HUES64 (cell line): ENCODE data around the gene HAT1.

Experiments
- H3K27ac ChIP-seq: 2 replicates; pipeline ENCODE4 v1.7.0; 2013; ENCODE audit warnings: low read depth, low read length, inconsistent platforms
- H3K27me3 ChIP-seq: 2 replicates; pipeline ENCODE4 v1.6.1; 2013; ENCODE audit warnings: mild to moderate bottlenecking, low read length; ENCODE audit not compliant: insufficient read depth
- H3K36me3 ChIP-seq: 2 replicates; pipeline ENCODE4 v1.6.1; 2013; ENCODE audit warnings: mild to moderate bottlenecking, low read length; ENCODE audit not compliant: insufficient read depth
- H3K4me1 ChIP-seq: 2 replicates; pipeline ENCODE4 v1.6.1; 2013; ENCODE audit warnings: mild to moderate bottlenecking, low read length, moderate library complexity; ENCODE audit not compliant: insufficient read depth
- H3K4me3 ChIP-seq: 2 replicates; pipeline ENCODE4 v1.5.1; 2013; ENCODE audit warnings: mild to moderate bottlenecking, low read length, moderate library complexity
- H3K9ac ChIP-seq: 2 replicates; pipeline ENCODE4 v1.6.1; 2013; ENCODE audit warnings: mild to moderate bottlenecking, low read depth, low read length
- H3K9me3 ChIP-seq: 2 replicates; pipeline ENCODE4 v1.6.1; 2013; ENCODE audit warnings: low read depth, low read length; ENCODE audit not compliant: insufficient read depth
- WGBS: fragments of 150-250, 120-280 bp; methylation state at CpG from one replicate; pipeline ENCODE4 v1.1.7; 2013; ENCODE audit warnings: missing lambda C conversion rate; 5-methylcytosine and 5-hydroxymethylcytosine counted together

The HAT1 gene

DNA sequence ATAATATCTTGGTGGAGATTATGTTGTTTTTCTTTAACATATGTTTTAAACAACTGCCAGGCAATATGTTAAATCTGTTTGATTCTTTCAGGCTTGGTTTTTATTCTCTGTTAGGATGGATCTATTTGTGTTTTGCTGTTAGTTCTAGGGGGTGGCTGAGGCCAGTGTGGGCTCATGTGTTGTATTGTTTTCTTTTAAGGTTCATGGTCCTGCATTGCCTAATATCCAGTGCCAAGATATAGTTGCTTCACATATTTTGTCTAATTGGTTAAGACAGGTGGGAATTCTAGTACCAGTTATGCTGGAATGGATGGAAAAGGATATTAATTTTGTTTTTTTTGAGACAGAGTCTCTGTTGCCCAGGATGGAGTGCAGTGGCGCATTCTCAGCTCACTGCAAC lies 85.1 kb downstream of the HAT1 start:
- H3K9me3 ChIP-seq: no peaks in the 10 kb centered on the region
- H3K9ac ChIP-seq: no peak overlapping the region
- H3K36me3 ChIP-seq: no peaks in the 10 kb centered on the region
- no peak overlapping the region for H3K27ac ChIP-seq
- H3K4me3 ChIP-seq: no peak overlapping the region
- no peaks in the 10 kb centered on the region for H3K27me3 ChIP-seq
- peaks cover 6% of the 10 kb centered on the region for H3K4me1 ChIP-seq
- WGBS: 100% methylated on average over 1 of the region's 1 CpG

DNA sequence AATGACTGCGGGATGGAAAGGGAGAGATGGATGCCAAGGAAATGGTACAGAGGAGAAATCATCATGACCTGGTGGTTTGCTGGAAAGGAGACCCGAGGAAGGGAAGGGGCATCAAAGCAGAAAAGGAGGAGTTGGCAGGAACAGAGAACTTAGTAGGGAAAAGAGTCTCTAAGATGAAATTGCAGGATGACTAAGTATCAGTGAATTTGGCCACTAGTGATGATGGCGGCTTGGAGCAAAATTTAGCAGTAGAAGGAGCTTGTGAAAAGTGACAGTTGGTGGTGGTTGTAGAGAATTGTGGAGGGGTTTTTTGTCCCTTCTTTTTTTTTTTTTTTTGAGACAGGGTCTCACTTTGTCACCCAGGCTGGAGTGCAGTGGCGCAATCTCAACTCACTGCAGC lies 87.6 kb downstream of the HAT1 start:
- Histone ChIP-seq H3K4me1 (peaks cover 19% of the 10 kb centered on the region), H3K27me3 (no peaks in the 10 kb centered on the region), H3K9ac (no peak overlapping the region), H3K27ac (no peak overlapping the region), H3K9me3 (no peaks in the 10 kb centered on the region), H3K36me3 (no peaks in the 10 kb centered on the region), H3K4me3 (no peak overlapping the region)
- WGBS: 96% methylated on average over 4 of the region's 4 CpGs

DNA sequence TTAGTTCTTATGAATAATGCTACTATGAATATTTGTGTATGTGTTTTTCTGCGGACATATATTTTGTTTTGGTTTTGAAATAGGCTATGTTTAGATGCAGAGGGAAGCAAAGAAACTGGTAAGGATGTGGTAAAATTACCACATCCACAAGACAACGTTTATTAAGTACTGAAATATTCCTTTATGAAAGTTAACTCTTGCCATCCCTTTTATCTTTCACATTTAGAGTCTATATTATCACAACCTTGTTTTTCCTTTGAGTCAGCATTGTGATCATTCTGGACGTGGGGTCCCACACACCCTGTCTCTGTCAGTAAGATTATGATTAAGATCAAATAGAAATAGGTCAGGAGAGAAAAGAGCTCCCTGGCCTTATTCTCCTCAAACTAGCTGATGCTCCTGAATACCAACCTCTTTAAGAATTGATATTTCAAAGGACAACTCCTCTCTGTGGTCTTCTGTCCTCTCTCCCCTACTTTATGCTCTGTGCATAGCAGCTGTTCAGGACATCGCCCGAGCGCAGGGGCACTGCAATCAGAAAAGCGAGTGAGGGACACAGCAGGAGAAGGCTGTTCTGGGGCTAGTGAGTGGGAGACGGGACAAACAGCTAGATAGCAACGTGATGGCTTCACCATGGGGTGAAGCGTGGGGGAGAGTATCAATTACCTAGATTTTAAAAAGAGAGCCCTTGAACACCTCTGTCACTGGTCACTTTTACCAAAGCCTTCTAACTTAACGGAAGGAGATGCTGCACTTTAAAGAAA lies 89.7 kb downstream of the HAT1 start:
- H3K27me3 ChIP-seq: no peaks in the 10 kb centered on the region
- 79% methylated on average over 11 of the region's 11 CpGs for WGBS
- H3K27ac ChIP-seq: no peak overlapping the region

DNA sequence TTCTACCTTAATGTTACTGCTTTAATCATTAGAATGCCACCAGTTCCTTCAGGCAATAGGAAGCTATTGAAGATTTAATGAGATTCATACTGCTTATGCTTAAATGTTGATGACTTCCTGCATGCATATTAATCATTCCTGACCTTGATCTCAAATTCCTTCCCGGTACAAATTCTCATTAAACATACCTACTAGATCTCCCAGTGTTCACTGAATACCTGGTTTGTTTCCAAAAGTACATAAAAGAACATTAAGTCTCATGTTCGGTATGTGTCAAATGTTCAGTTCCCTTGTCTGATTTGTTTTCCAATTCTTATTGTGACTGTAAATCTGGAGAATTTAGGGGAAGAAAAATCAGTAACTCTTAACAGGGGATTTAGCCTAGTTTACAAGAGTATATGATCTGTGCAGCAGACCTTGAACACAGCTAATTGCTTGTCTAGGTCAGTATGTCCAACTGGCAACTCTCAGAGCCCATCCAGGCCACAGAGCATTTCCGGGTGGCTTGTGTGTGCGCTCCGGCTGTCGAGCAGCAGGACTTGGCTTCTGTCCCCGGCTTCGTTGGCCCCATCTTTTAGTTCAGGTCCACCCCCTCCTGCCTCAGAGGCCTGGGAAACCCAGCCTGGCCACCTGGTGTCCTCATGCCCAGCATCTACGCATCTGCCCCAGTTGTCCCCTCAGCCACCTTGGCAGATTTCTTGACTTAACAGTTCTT lies 90.6 kb downstream of the HAT1 start:
- 70% methylated on average over 9 of the region's 9 CpGs for WGBS
- H3K27ac ChIP-seq: peak overlapping the region; percentile 46; the same call in 1 of the 2 replicates
- H3K4me1 ChIP-seq: peaks cover 19% of the 10 kb centered on the region
- no peak overlapping the region for H3K4me3 ChIP-seq
- no peak overlapping the region for H3K9ac ChIP-seq
- no peaks in the 10 kb centered on the region for H3K36me3 ChIP-seq
- H3K9me3 ChIP-seq: no peaks in the 10 kb centered on the region
- no peaks in the 10 kb centered on the region for H3K27me3 ChIP-seq

More for the DNA sequence above, 89.7 kb downstream of the HAT1 start:
- H3K9ac ChIP-seq: no peak overlapping the region
- H3K36me3 ChIP-seq: no peaks in the 10 kb centered on the region
- H3K4me1 ChIP-seq: peaks cover 19% of the 10 kb centered on the region
- no peaks in the 10 kb centered on the region for H3K9me3 ChIP-seq
- no peak overlapping the region for H3K4me3 ChIP-seq

DNA sequence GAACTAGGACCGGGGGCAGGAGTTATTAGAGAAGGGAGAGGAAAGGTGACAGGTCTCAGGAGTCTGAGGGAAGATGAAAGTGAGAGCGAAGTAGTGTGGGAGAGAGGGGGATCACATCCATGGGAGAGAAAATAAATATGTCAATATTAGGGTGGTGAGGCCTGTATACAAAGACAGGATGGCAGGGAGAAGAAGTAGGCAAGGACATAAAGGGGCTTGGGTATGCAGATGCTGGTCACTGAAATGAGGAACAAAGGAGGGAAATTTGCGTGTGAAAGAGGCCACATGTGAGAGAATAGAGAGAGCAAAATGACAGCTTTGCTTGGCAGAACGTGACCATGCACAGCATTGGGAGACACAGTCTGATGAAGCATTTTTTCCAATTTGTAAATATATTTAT lies 91.1 kb downstream of the HAT1 start:
- peak overlapping the region; percentile 46; the same call in 1 of the 2 replicates for H3K27ac ChIP-seq
- H3K4me3 ChIP-seq: no peak overlapping the region
- H3K9ac ChIP-seq: no peak overlapping the region
- peaks cover 19% of the 10 kb centered on the region for H3K4me1 ChIP-seq
- H3K27me3 ChIP-seq: no peaks in the 10 kb centered on the region
- no peaks in the 10 kb centered on the region for H3K9me3 ChIP-seq
- WGBS: 35% methylated on average over 4 of the region's 4 CpGs
- H3K36me3 ChIP-seq: no peaks in the 10 kb centered on the region

DNA sequence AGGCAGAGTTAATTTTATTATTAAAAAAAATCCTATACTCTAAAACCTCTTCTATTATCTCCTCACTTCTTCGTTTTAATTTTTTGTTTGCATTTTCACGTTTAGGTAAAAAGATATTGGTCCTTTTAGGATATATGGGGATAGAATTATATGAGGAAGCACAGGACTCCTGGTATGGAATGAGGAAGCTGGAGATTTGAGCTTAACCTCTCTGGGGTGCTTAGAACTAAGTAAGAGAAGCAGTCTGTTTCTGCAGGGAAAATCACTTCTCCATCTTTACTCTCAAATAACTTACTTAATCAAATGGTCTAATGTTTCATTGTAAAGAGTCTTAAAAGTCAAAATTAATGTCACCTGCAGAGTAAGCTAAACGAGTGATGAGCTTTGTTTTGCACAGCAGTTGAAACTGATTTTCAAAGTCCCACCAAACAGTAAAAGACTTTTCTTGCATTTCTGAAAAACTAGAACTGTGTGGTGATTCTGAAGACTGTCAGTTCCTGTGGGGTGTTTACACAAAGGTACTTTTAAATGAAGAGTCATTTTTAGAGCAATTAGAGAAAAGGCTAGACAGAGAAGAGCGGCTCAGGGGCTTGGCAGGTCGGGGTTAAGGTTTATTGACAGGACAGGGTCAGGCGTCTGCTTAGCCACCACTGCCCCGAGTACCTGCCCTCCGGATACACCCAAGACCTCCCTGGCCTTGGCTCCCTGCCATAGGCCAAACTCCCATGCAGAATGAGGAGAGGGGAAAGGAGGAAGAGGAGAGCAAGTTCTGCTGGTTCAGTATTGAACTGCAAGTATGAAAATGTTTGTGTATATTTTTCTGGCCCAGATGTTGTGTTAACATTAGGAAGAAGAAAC lies 99.0 kb downstream of the HAT1 start:
- WGBS: 65% methylated on average over 6 of the region's 8 CpGs
- H3K9me3 ChIP-seq: no peaks in the 10 kb centered on the region
- no peaks in the 10 kb centered on the region for H3K27me3 ChIP-seq
- H3K27ac ChIP-seq: no peak overlapping the region
- H3K9ac ChIP-seq: no peak overlapping the region
- peaks cover 11% of the 10 kb centered on the region for H3K4me1 ChIP-seq
- H3K4me3 ChIP-seq: no peak overlapping the region
- no peaks in the 10 kb centered on the region for H3K36me3 ChIP-seq

DNA sequence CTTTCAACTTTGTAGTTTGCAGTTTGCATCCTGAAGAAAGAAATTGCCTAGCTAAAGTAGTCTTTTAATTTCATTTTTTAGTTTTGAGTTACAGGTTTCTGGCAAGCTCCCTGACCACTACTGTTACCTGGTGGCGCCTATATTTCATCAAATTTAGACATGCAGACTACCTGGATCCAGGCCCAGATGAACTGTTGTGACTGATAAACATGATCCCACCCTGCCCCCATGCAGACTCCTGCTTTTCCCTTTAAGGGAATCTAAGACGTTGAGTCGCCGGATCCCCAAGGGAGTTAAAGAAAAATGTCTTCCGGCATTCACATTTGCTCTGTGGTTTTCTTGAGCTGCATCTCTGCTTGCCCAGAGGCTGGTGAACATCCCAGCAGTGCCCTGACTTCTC lies 99.7 kb downstream of the HAT1 start:
- WGBS: 49% methylated on average over 5 of the region's 5 CpGs
- Histone ChIP-seq H3K27ac (peak overlapping the region; percentile 5; the same call in 1 of the 2 replicates), H3K9ac (no peak overlapping the region), H3K9me3 (no peaks in the 10 kb centered on the region), H3K4me3 (no peak overlapping the region), H3K27me3 (no peaks in the 10 kb centered on the region), H3K4me1 (peaks cover 11% of the 10 kb centered on the region), H3K36me3 (no peaks in the 10 kb centered on the region)

DNA sequence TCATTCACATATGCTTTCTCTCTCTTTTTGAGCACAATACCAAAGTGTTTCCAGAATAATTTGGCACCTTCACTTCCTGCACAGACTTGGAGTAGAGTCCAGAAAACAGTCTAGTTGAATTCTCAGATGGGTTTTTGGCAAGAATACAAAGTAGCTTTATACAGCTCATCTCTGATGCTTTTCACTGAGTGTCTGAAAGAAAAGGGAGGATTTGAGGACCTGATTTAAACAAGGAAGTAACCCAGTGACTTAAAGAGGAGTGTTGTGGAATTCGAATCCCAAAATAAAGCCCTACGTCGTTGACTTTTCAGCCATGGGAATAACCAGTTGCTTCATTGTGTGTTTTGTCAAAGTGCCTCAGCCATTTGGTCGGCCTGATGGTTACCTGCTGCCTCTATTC lies 109.3 kb downstream of the HAT1 start:
- Histone ChIP-seq H3K9me3 (no peaks in the 10 kb centered on the region), H3K27ac (no peak overlapping the region), H3K27me3 (no peaks in the 10 kb centered on the region), H3K4me3 (no peak overlapping the region), H3K36me3 (no peaks in the 10 kb centered on the region), H3K9ac (no peak overlapping the region), H3K4me1 (peaks cover 11% of the 10 kb centered on the region; the same call in 1 of the 2 replicates)
- WGBS: 87% methylated on average over 4 of the region's 4 CpGs
